OCI-LY7 (cell line): ENCODE data around the gene HAPLN2. TPM values are rescaled to one million over a fixed set of nuclear protein-coding genes. Genes with fewer than 3 reads are reported as not detected.
A peak's percentile ranks its signal among the peaks of the same experiment; 100 is the strongest.

Experiments
- BruUV-seq: library from RNA; stranded (reverse); fragments of 400-500 nt; replicated peaks from 2 replicates; lab custom pipeline; 2021; lab: Mats Ljungman, UMichigan
- CTCF ChIA-PET: fragments of 300-600 bp; sonication (Branson Sonifier 250); formaldehyde crosslinking; loops from one replicate; lab custom pipeline; 2022; ENCODE audit warnings: antibody characterized with exemption; ENCODE audit not compliant: unreplicated experiment; lab: Charles Lee
- POLR2A ChIA-PET: fragments of 300-600 bp; sonication (Branson Sonifier 250); formaldehyde crosslinking; loops from one replicate; lab custom pipeline; 2022; ENCODE audit warnings: antibody characterized with exemption; lab: Charles Lee
- DNase-seq: peaks from one replicate; pipeline ENCODE4 v3.0.0-alpha.2; 2015; ENCODE audit warnings: low spot score
- H2AFZ ChIP-seq: fragments of 200-600 bp; sonication (generic), shearing (Covaris generic); 2 replicates; pipeline ENCODE4 v1.6.1; 2014; ENCODE audit warnings: mild to moderate bottlenecking, antibody characterized with exemption, low read length, moderate library complexity
- H3K27ac ChIP-seq: fragments of 200-600 bp; sonication (generic); 2 replicates; pipeline ENCODE4 v1.5.1; 2014; ENCODE audit warnings: mixed run types, low read depth, mild to moderate bottlenecking, moderate library complexity, low read length, inconsistent platforms; ENCODE audit not compliant: poor library complexity, severe bottlenecking
- H3K36me3 ChIP-seq: fragments of 200-600 bp; sonication (generic); 2 replicates; pipeline ENCODE4 v1.6.1; 2014; ENCODE audit warnings: mild to moderate bottlenecking, antibody characterized with exemption, low read length, moderate library complexity, mixed read lengths; ENCODE audit not compliant: insufficient read depth
- H3K4me1 ChIP-seq: fragments of 200-600 bp; sonication (generic); 2 replicates; pipeline ENCODE4 v1.5.1; 2014; ENCODE audit warnings: mild to moderate bottlenecking, low read length; ENCODE audit not compliant: insufficient read depth, poor library complexity, severe bottlenecking
- H3K4me2 ChIP-seq: fragments of 200-600 bp; sonication (generic); 2 replicates; pipeline ENCODE4 v1.6.1; 2014; ENCODE audit warnings: mild to moderate bottlenecking, low read length
- H3K4me3 ChIP-seq: fragments of 200-600 bp; sonication (generic); 2 replicates; pipeline ENCODE4 v1.5.1; 2014; ENCODE audit warnings: mild to moderate bottlenecking, low read depth, low read length; ENCODE audit not compliant: poor library complexity, severe bottlenecking
- H3K79me2 ChIP-seq: fragments of 200-600 bp; sonication (generic); 2 replicates; pipeline ENCODE4 v1.6.1; 2016; ENCODE audit warnings: low read depth, mild to moderate bottlenecking, low read length, moderate library complexity, mixed read lengths; ENCODE audit not compliant: insufficient read depth
- H3K9me2 ChIP-seq: fragments of 200-600 bp; sonication (generic); 2 replicates; pipeline ENCODE4 v1.6.1; 2016; ENCODE audit warnings: mild to moderate bottlenecking, low read length, mixed read lengths; ENCODE audit not compliant: insufficient read depth
- H3K9me3 ChIP-seq: fragments of 200-600 bp; sonication (generic); 2 replicates; pipeline ENCODE4 v1.6.1; 2014; ENCODE audit warnings: mild to moderate bottlenecking, mixed run types, low read length, mixed read lengths
- H4K20me1 ChIP-seq: fragments of 200-600 bp; sonication (generic); 2 replicates; pipeline ENCODE4 v1.6.1; 2014; ENCODE audit warnings: mild to moderate bottlenecking, antibody characterized with exemption, low read length, moderate library complexity, mixed read lengths; ENCODE audit not compliant: insufficient read depth
- CTCF ChIP-seq: fragments of 200-600 bp; sonication (generic); conservative IDR thresholded peaks from 2 replicates; pipeline ENCODE4 v1.5.1; 2014; ENCODE audit warnings: mild to moderate bottlenecking, antibody characterized with exemption, low read length, moderate library complexity, mixed read lengths
- EZH2phosphoT487 ChIP-seq: fragments of 200-600 bp; sonication (generic); IDR thresholded peaks from 2 replicates; pipeline ENCODE4 v1.6.1; 2018; ENCODE audit warnings: low read depth, borderline replicate concordance, mild to moderate bottlenecking, mixed run types, antibody characterized with exemption, low read length, moderate library complexity, mixed read lengths
- intact Hi-C: fragments of 100-400 bp; cut with micrococcal nuclease; formaldehyde crosslinking; loops from one replicate; pipeline ENCODE4 v1.10.0; 2022; ENCODE audit not compliant: unreplicated experiment
- total RNA-seq, 2 experiments: library from RNA; depleted of rRNA in 1 of 2; stranded (reverse); fragments of >200 nt in 1 of 2; shearing (Covaris generic) in 1 of 2; gene quantifications; 2 replicates each; pipeline ENCODE4 v1.2.3, GENCODE V29; 2014 to 2022

HAPLN2 gene
- total RNA-seq, 2 experiments from 2014 or later = 0.41 to 1.1 TPM

DNA sequence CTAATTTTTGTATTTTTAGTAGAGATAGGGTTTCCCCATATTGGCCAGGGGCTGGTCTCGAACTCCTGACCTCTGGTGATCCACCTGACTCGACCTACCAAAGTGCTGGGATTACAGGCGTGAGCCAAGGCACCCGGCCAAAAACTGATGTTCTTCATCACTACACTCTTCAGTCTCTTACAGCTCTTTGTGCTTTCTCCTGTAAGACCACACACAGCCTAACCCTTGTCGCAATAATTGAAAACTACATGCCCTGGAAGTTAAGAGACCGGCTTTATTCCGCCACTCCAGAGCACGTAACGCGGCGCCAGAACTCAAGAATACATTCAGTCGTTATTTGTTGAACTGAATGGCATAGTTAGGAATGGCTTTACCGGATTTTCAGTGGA, 18.5 kb upstream of the HAPLN2 start:
- ChIA-PET POLR2A (interaction anchor here (0.7 to 4.7 kb wide), 7 partner anchors 9 to 215 kb away, joined by 3 to 27 read pairs (median 4); partner anchors contain the start of genes MEF2D and NAXE), CTCF (interaction anchor here (0.8 to 1.2 kb wide), 2 partner anchors 9 to 125 kb away, joined by 3 read pairs; partner anchors contain the start of gene NAXE)
- Histone ChIP-seq H3K4me2 (peak overlapping the region; percentile 91), H3K9me2 (no peaks in the 10 kb centered on the region), H3K4me1 (peaks cover 26% of the 10 kb centered on the region), H3K36me3 (peaks cover 41% of the 10 kb centered on the region), H3K4me3 (peak overlapping the region; percentile 78), H3K27ac (peak overlapping the region; percentile 69), H4K20me1 (no peaks in the 10 kb centered on the region), H3K9me3 (no peaks in the 10 kb centered on the region), H2AFZ (peak overlapping the region; percentile 97; the same call in 1 of the 2 replicates), H3K79me2 (peaks cover 40% of the 10 kb centered on the region)
- DNase-seq = no peak
- intact Hi-C loops = loop anchor here (1.0 kb wide), 1 partner anchor 143 kb away; no protein-coding TSS in a partner anchor
- BruUV-seq = TSS peak; percentile 74
- TF ChIP-seq CTCF (no peak), EZH2phosphoT487 (no peak)

GRCh38 chr1:156601122-156601830, 17.9 kb upstream of the HAPLN2 start, which contains the start of gene GPATCH4:
Gene GPATCH4, minus strand, starts transcription at chr1:156601479.
- BruUV-seq = no TSS peak
- intact Hi-C loops = loop anchor here (1.0 kb wide), 1 partner anchor 144 kb away; no protein-coding TSS in a partner anchor

More at GRCh38 chr1:156601122-156601830, 17.9 kb upstream of the HAPLN2 start, which contains the start of gene GPATCH4:
- Histone ChIP-seq H3K36me3 (peaks cover 35% of the 10 kb centered on the region), H4K20me1 (no peaks in the 10 kb centered on the region), H3K9me2 (no peaks in the 10 kb centered on the region), H3K4me3 (peak within 1 kb of the TSS; percentile 78), H3K4me1 (peaks cover 26% of the 10 kb centered on the region), H3K27ac (peak within 1 kb of the TSS; percentile 69), H2AFZ (peak within 1 kb of the TSS; percentile 97), H3K79me2 (peaks cover 40% of the 10 kb centered on the region), H3K4me2 (peak within 1 kb of the TSS; percentile 91), H3K9me3 (no peaks in the 10 kb centered on the region)
- ChIA-PET POLR2A (interaction anchor here (0.6 to 4.7 kb wide), 9 partner anchors 10 to 1575 kb away, joined by 3 to 27 read pairs (median 3); partner anchors contain the start of genes MEF2D and NAXE), CTCF (interaction anchor here (1.4 kb wide), 1 partner anchor 9 kb away, joined by 4 read pairs; the partner anchor contains the start of gene NAXE)
- TF ChIP-seq EZH2phosphoT487 = no peak
- no peak for TF ChIP-seq CTCF
- DNase-seq = peak; percentile 86
